ENCODE results near the gene CIDEB.

CIDEB gene

GRCh38 chr14:24267516-24267915 lies 40.3 kb downstream of the CIDEB start:
- no peak for DNase-seq

GRCh38 chr14:24266344-24267244 lies 41.2 kb downstream of the CIDEB start:
- no peak for DNase-seq

DNA sequence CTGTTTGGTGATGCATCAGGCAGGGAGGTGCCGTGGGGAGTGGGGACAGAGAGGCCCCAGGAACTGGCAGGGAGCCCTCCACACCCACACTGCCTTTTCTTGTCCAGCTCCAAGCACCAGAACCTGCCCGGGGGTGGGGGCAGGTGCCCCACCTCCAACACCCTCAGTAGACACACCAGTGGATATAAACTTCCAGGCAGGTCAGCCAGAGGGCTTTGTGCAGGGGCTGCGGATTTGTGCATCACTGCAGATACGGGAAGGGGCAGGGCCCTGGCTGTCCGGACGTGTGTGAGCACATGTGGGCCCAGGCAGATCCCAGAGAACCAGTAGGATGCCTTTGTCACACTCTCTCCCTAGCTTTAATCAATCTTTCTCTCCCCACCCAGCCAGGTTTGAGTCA lies 43.5 kb downstream of the CIDEB start:
- DNase-seq = no peak

DNA sequence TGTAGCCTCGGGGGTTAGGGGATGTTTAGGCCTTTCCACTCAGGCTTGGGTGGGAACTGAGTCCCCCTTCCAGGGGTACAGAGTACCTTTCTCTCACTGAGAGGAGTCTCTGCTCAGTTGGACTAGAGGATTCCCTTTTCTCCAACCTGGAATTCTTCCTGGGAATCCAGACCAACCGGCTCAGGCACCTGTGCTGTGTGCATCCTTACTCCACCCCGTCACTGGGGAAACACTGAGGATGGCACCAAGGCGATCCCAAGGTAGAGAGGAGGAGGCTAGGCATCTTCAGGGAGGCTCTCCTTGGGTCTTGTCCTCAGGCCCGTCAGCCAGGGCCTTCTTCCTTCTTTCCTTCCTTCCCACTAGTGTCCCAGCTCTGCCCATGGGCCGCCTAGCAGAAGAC lies 43.9 kb downstream of the CIDEB start:
- DNase-seq = no peak

GRCh38 chr14:24262821-24263733 lies 44.7 kb downstream of the CIDEB start, which contains the start of gene TGM1:
TGM1 (minus strand) TSS chr14:24263177; CDS start chr14:24262352, 825 bp downstream.
- no peak for DNase-seq

DNA sequence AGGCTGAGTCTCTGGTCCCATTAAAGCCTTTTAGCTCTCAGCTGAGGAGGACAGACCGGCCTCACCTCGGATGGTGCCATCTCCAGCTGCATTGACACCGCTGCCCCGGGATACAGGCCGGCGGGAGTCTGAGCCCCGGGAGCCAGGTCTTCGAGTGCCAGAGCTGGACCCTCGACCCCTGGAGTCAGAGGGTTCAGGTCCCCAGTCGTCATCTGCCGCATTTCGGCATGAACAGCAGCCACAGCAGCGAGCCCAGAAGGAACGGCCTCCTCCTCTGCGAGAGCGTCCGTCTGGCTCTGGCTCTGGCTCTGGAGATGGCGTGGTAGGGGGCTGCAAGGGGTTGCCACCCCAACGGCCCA lies 45.8 kb downstream of the CIDEB start:
- no peak for DNase-seq

DNA sequence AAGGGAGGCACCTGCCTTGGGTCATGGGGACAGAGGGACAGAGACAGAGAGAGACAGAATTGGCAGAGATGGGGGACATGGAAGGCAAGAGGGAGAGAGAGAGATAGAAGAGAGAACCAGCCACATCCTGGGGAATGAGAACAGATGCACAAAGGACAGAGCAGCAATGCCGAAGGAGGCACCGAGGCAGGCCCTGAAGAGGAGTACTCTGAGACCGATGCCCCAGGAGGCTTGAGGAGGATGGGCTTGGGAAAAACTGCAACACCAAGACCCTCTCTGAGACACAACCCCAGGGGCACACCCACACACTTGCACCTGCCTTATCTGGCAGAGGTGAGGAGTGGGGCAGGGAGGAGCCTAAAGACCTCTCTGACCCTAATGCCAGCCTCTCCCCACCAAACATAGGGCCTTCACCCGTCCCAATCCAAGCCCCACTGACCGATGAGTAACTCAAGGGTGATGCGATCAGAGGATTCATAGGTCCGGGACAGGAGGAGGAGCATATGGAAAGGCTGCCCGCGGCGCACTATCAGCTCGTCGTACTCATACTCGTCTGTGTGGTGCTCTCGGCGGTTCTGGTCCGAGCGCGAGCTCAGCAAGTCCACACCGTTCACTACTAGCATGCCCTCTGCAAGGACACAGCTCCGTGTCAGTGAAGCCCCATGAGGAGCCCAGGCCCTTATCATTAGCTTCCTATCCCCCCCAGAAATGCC lies 46.4 kb downstream of the CIDEB start:
- no peak for DNase-seq

GRCh38 chr14:24260780-24261157 lies 47.0 kb downstream of the CIDEB start:
- no peak for DNase-seq

- DNase-seq = no peak
Measured at GRCh38 chr14:24260026-24260779, 47.6 kb downstream of the CIDEB start.

DNA sequence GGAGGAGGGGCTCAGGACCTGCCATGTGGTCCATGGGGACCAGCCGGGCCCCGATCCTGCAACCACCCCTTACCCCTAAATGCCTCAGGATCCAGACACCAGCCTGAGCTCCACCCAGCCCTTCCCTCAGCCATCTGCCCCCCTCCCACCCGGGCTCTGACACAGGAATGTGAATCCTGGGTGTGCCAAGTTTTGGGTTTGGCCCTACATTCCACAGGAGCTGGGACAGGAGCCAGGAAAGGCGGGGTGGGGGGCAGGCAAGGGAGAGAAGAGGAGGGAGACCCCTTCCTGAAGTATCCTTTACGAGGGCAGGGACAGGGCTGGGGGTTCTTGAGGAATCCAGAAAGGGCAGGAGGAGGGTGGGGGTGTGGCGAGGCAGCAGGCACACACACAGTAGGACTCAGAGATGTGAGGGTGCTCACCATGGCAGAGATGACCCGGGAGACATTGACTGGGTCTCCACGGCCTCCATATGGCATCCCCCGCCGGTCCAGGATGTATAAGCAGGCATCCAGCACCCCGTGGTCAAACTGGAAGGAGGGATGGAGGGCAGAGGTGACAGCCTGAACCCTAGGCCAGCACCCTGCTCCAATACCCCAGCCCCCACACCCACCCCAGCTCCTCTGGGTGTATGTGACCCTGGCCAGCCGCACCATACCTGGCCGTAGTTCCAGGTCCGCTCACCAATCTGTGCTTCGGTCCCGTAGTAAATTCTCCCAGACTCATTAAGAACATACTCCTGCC lies 48.3 kb downstream of the CIDEB start:
- DNase-seq = no peak

GRCh38 chr14:24258548-24259265 lies 49.1 kb downstream of the CIDEB start:
- DNase-seq = no peak

- DNase-seq = no peak
Measured at GRCh38 chr14:24258119-24258518, 49.7 kb downstream of the CIDEB start.

DNA sequence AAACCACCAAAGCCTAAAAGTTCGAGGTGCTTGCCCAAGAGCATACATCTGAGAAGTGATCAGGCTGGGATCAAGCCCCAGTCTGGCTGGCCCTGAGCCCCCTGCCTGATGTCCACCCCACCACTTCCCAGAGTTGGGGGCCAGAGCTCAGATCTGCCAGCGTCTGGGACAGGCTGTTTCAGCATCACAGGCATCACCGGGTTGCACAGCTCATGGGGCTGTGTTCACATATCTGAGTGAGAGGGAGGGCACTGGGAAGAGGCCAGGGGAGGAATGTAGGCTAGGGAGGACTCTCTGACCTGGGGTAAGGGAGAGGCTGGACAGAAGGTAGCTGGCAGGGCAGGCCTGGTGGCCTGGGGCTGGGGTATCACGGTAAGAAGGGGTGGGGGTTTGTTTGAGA lies 50.8 kb downstream of the CIDEB start:
- no peak for DNase-seq

DNA sequence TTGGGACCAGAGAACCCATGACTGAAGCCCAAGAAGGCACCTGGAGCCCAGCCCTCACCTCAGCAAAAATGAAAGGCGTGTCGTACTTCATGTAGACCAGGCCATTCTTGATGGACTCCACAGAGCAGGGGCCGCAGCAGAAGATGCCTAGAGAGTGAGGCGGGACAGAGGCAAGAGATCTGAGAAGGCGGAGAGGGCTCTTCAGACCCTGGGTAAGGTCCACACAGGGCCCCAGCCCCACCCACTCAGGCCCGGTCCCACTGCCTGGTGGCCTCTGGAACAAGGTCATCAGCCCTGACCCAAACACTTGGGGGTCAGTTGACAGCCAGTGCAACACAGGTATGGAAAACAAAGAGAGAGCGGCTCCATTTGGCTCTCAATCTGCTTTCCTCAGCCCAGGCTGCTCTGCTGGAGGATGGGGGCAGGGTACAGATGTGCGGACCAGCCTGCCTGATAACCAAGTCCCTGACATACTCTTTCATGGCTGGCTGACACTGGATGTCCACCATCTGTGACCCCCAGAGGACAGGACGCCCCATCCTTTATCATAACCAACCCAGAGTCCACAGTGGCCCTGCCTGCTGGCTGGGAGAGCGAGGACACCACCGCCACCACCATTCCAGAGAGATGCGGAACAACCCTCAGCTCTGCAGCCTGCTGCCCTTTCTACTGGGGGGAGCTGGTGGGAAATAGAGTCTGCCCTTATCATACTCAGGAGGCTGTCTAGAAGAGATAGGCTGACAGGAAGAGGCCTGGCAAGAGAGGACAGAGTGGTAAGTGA lies 51.7 kb downstream of the CIDEB start:
- DNase-seq = no peak

DNA sequence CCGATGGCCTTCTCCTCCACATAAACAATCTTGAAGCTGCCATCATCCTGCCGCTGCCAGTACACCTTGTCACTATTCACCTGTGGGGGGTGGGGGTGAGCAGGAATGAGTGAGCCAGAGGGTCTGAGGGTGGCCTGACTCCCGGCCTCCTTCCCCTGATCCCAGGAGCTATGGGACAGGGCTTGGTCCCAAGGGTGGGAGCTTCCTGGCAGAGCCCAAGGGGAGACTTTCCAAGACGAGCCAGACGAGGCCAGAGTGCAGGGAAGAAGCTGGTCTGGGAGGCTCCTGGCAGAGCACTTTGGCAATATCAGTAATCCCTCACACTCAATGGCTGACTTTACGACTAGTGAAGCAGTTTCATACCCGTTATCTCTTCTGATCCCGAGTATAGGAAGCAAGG lies 52.3 kb downstream of the CIDEB start:
- no peak for DNase-seq

All from activated CD4-positive, alpha-beta T cell treated with anti-CD3 and anti-CD28 coated beads, Interleukin-2, amount 50 U/mL, for 4 hours (primary cell).